Activated effector memory CD4-positive, alpha-beta T cell treated with Interleukin-2 at 50 U/mL for 16 hours (primary cell): ENCODE measurements around the gene ZBTB46.
"Not testable (repeated sequence)": the region's sequence is repeated elsewhere in the genome, so short reads cannot be mapped to it uniquely, and the experiment has no call there.

ENCODE experiments used
- DNase-seq: peaks from one replicate; pipeline ENCODE4 v3.0.0-alpha.2; 2020

ZBTB46 gene

GRCh38 chr20:63830841-63831588 is at the start of gene ZBTB46:
Gene ZBTB46 (minus strand): TSS chr20:63831264. CDS start chr20:63790757, 40,507 bp downstream.
- no peak for DNase-seq

DNA sequence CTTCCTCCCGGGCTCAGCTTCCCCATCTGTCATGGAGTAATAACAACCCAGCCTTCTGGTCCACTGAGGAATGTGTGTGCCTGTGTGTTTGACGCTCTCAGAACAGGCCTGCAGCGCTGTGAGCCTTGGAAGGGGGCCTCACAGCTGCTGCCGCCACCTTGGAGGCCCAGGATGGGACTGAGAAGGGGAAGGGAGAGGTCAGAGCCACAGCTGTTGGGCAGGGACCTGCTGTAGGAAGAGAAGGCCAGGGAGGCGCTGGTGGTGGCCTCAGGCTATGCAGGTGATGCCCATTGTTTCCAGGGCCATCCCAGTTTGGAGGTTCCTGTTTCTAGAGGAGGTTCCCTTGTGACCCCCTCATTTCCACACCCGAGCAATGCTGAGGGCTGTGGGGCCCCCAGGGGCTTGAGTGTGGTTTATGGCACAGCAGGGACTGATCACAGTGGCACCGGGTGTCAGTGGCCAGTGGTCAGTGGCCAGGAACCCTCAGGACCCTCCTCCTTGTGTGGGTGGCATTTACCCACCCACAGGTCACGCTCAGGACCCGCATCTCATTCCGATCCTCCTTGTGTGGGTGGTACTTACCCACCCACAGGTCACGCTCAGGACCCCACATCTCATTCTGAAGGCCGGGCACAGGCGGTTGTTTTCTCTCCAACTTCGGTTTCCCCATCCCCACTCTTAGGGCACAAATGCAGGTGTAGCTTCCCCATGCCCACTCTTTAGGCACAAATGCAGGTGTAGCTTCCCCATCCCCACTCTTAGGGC is 48.0 kb upstream of the ZBTB46 start:
- no peak for DNase-seq

DNA sequence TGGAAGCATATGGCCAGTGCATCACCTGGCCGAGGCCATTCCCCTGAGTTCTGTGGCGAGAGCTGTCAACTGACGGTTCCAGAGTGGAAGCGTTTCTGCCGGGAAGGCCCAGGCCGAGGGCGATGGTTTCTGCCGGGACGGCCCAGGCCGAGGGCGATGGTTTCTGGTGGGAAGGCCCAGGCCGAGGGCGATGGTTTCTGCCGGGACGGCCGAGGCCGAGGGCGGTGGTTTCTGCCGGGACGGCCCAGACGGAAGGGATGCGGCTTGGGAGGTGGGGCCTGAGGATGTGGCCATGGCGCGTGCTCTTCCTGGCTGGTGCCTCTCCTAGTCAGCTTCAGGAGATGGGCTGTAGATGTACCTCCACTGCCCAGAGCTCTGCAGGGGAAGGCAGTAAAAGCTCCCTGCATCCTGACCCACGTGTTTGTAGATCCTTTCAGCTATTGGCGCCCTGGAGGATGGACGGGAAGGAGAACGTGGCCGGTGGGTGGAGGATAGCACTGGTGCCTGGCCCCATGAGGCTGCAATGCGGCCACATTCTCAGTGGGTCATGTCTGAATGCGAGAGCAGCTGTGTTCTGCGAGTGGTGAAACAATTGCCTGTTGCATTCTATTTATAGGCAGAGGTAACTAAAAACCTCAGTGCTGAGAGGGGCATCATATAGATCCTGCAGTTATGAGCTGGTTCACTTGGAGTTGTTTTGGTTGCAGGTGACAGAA is 46.8 kb upstream of the ZBTB46 start:
- no peak for DNase-seq

DNA sequence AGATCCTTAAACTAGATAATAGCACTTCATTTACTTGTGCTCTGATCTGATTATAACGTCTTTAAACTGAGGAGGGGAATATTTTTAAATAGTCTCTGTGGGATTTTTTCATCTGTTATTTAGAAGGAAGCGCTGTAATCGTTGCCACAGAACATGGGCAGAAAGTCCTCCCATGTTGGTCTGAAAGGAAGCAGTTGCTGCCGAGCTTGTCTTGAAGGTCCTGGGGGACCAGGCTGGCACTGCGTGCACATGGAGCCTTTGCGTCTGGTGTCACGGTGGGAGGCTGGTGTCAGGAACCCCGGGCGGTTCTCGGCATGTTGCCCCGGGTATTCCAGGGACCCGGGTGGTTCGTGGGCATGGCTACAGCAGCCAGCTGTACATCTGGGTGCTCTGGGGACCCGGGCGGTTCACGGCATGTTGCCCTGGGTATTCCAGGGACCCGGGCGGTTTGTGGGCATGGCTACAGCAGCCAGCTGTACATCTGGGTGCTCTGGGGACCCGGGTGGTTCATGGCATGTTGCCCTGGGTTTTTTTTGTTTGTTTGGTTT is 45.5 kb upstream of the ZBTB46 start:
- no peak for DNase-seq

- not testable (repeated sequence) for DNase-seq
These were observed 43.2 kb upstream of the ZBTB46 start for GRCh38 chr20:63874241-63874640.

- no peak for DNase-seq
These were observed 42.5 kb upstream of the ZBTB46 start for GRCh38 chr20:63873477-63873971.

- DNase-seq, result no peak
These were observed 37.2 kb upstream of the ZBTB46 start for GRCh38 chr20:63868264-63868663.

GRCh38 chr20:63867042-63867441 is 36.0 kb upstream of the ZBTB46 start:
- DNase-seq, result not testable (repeated sequence)

GRCh38 chr20:63864978-63865640 is 34.0 kb upstream of the ZBTB46 start, which contains the start of gene TPD52L2:
Gene TPD52L2 (plus strand): TSS chr20:63865270. CDS start chr20:63865366, 96 bp downstream.
- peak; percentile 98 for DNase-seq

- no peak for DNase-seq
These were observed 33.5 kb upstream of the ZBTB46 start for GRCh38 chr20:63864545-63864977.

- peak; percentile 74 for DNase-seq
These were observed 32.9 kb upstream of the ZBTB46 start for GRCh38 chr20:63863798-63864544.

GRCh38 chr20:63863021-63863797 is 32.1 kb upstream of the ZBTB46 start:
- no peak for DNase-seq

- DNase-seq, result no peak
These were observed 31.2 kb upstream of the ZBTB46 start for GRCh38 chr20:63861981-63862901.

- no peak for DNase-seq
These were observed 30.4 kb upstream of the ZBTB46 start, which contains the start of gene ABHD16B for GRCh38 chr20:63861365-63861934. Gene ABHD16B (plus strand): TSS chr20:63861498. CDS start chr20:63861541, 43 bp downstream.

GRCh38 chr20:63860325-63861051 is 29.4 kb upstream of the ZBTB46 start:
- DNase-seq, result no peak

GRCh38 chr20:63859166-63859699 is 28.2 kb upstream of the ZBTB46 start:
- no peak for DNase-seq

DNA sequence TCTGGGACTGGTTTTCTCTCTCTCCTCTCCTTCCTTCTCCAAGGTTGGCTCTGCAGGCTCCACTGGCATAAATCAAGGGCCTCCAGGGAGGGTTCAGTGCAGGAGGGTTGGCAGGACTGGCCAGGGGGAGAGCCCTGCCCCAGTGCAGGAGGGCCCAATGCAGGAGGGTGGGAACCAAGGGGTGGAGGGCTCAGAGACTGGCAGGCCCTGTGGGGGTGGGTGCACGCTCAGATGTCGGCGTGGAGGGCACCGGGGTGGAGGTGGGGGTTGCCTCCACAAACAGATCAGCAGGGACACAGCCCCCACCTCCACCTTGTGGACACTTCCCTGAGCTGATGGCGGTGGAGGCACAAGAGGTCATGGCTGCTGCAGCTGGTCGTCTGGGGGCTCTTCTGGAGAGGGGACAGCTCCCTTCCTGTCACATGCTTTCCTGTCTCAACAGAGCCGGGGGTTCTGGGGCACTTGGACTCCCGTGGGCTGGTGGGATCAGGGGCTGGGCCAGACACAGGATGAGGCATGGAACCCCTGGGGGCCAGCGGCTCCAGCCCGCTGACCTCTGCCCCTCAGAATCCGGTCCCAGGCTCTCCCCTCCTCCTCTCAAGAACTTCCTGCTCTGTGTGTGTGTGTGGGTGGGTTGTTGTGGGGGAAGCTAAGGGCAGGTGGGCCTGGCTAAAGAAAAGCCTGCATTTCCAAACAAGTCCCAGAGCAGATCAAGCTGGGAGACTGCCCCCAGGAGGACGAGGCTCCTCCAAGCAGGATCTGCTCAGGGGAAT is 27.5 kb upstream of the ZBTB46 start:
- DNase-seq, result no peak
